ENCODE data around the gene NPB. TPM values are rescaled to one million over a fixed set of nuclear protein-coding genes. Genes with fewer than 3 reads are reported as not detected.

Gene NPB
- total and polyA plus RNA-seq, 11 donors = 0.13 to 1.2 (median 0.50) TPM; not detected in 1

GRCh38 chr17:81890447-81891302 is 11.4 kb upstream of the NPB start:
- intact Hi-C loops (cut with DNase I) = loop anchor here in 1 of 10 donors (1.0 kb wide), 1 partner anchor 21 kb away; the partner anchor contains the start of gene PCYT2
- ATAC-seq (no peak), DNase-seq (peak in 1 of 5 donors; percentile 60)
- Histone ChIP-seq H3K4me3 (peak overlapping the region; percentile 56 to 99 (median 94)), H3K27ac (peak overlapping the region in 11 of 12 donors; percentile 64 to 97 (median 93)), H3K4me1 (peaks cover 7 to 34% (median 21%) of the 10 kb centered on the region in 12 donors), H3K9me3 (no peaks in the 10 kb centered on the region), H3K36me3 (peaks cover 0 to 70% (median 62%) of the 10 kb centered on the region in 9 donors), H3K27me3 (no peaks in the 10 kb centered on the region)
- 7 to 12% (median 8%) methylated on average over 45 to 69 of the region's 69 CpGs for WGBS, 4 donors
- TF ChIP-seq POLR2A (IDR thresholded peaks at IDR 0.05) (no peak), CTCF (IDR thresholded peaks at IDR 0.05) (no peak)

DNA sequence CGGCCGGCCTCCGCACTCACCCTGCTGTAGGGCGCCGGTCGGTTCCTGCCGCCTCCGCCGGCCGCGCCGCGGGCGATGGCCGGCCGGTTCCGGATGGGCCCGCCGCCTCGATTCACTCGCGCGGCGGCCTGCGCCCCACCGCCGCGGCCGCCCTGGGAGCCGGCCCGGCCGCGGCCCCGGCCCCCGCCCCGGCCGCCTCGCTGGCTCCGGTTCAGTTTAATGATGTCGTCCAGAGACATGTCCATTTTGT is 10.8 kb upstream of the NPB start:
- peak overlapping the region in 11 of 12 donors; percentile 69 to 97 (median 94) for H3K27ac ChIP-seq
- peaks cover 7 to 31% (median 21%) of the 10 kb centered on the region in 12 donors for H3K4me1 ChIP-seq
- 0 to 1% (median 0%) methylated on average over 13 to 40 of the region's 40 CpGs; no CpG with 5 or more reads in 1 of the 4 donors for WGBS, 4 donors
- no peak for TF ChIP-seq POLR2A (IDR thresholded peaks at IDR 0.05)
- TF ChIP-seq CTCF (IDR thresholded peaks at IDR 0.05) = no peak
- ATAC-seq = no peak
- intact Hi-C loops (cut with DNase I) = loop anchor here in 1 of 10 donors (1.0 kb wide), 1 partner anchor 20 kb away; the partner anchor contains the start of gene PCYT2
- H3K27me3 ChIP-seq = no peaks in the 10 kb centered on the region
- peak overlapping the region; percentile 56 to 99 (median 94) for H3K4me3 ChIP-seq
- peaks cover 0 to 70% (median 63%) of the 10 kb centered on the region in 9 donors for H3K36me3 ChIP-seq
- no peaks in the 10 kb centered on the region for H3K9me3 ChIP-seq
- DNase-seq = no peak

DNA sequence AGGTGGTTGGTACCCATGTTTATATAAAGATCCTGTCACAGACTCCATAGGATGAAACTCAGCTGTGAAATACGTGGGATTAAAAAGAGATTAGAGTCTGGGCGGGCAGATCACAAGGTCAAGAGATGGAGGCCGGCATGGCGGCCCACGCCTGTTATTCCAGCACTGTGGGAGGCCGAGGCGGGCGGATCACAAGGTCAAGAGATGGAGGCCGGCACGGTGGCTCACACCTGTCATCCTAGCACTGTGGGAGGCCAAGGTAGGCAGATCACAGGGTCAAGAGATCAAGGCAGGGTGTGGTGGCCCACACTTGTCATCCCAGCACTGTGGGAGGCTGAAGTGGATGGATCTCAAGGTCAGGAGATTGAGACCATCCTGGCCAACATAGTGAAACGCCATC is 6.6 kb upstream of the NPB start:
- Histone ChIP-seq H3K9me3 (no peaks in the 10 kb centered on the region), H3K4me3 (no peak overlapping the region), H3K27me3 (no peaks in the 10 kb centered on the region), H3K36me3 (peaks cover 0 to 71% (median 63%) of the 10 kb centered on the region in 9 donors), H3K27ac (no peak overlapping the region), H3K4me1 (peaks cover 1 to 20% (median 11%) of the 10 kb centered on the region in 12 donors)
- TF ChIP-seq CTCF (IDR thresholded peaks at IDR 0.05) (no peak), POLR2A (IDR thresholded peaks at IDR 0.05) (no peak)
- 90 to 93% (median 91%) methylated on average over 11 of the region's 11 CpGs for WGBS, 4 donors
- no peak for ATAC-seq
- DNase-seq = peak in 1 of 5 donors; percentile 29
- intact Hi-C loops (cut with DNase I) = loop anchor here in 1 of 10 donors (5.0 kb wide), 1 partner anchor 48 kb away; no protein-coding TSS in a partner anchor

All from heart left ventricle (tissue), 16 donors.